HepG2 (cell line): Measurements from ENCODE around the gene R3HCC1L. TPM values are rescaled to one million over a fixed set of nuclear protein-coding genes. Genes with fewer than 3 reads are reported as not detected.

Source experiments
- ATAC-seq: fragments of 200-7000 bp; cut with Tn5 transposase; 3 replicates; pipeline ENCODE4 v1.9.1; 2020; ENCODE audit warnings: mild to moderate bottlenecking, moderate library complexity
- BruUV-seq: library from RNA; stranded (reverse); fragments of 400-500 nt; replicated peaks from 2 replicates; lab custom pipeline; 2021; lab: Mats Ljungman, UMichigan
- CTCF ChIA-PET: fragments of 300-600 bp; formaldehyde crosslinking; extraction: SDS; loops from one replicate; lab custom pipeline; 2021; ENCODE audit warnings: low total read pairs, inconsistent platforms, low intra/inter-chr PET ratio; lab: Yijun Ruan, JAX
- POLR2A ChIA-PET: fragments of 350-600 bp; sonication (Branson Sonifier 250); formaldehyde crosslinking; loops from one replicate; lab custom pipeline; 2020; ENCODE audit warnings: antibody characterized with exemption, inconsistent platforms; lab: Yijun Ruan, JAX
- DNase-seq: peaks from one replicate; pipeline ENCODE4 v3.0.0-alpha.2; 2015; ENCODE audit warnings: low spot score
- FAIRE-seq: peaks from 3 replicates; lab custom pipeline; 2011; peaks lifted over from hg19 to GRCh38; lab: Jason Lieb, UNC
- H2AFZ ChIP-seq: one replicate; pipeline ENCODE4 v1.6.1; 2011; ENCODE audit warnings: low read length, inconsistent platforms
- H3K27ac ChIP-seq: fragments of 300-600 bp; 3 replicates; pipeline ENCODE4 v1.8.0; 2011; ENCODE audit warnings: mixed run types, mild to moderate bottlenecking, mixed read lengths, low read length, inconsistent platforms; ENCODE audit not compliant: insufficient read depth; ENCODE audit errors: extremely low read length
- H3K27me3 ChIP-seq, 2 experiments: fragments of 200-600 bp in 1 of 2; 2 replicates in 1 of 2; 3 replicates in 1 of 2; pipeline versions ENCODE4 v1.6.0 to v1.8.0; 2011; ENCODE audit warnings: low read length in 2 of 2, mild to moderate bottlenecking in 2 of 2, moderate library complexity in 2 of 2, inconsistent platforms in 1 of 2; ENCODE audit not compliant: insufficient read depth in 2 of 2, control insufficient read depth in 1 of 2
- H3K36me3 ChIP-seq, 2 experiments: fragments of 200-600 bp in 1 of 2; replicated peaks in 1 of 2; 2 replicates in 1 of 2; 3 replicates in 1 of 2; pipeline versions ENCODE4 v1.5.1 to v1.8.0; 2011; ENCODE audit warnings: low read length in 2 of 2, inconsistent platforms in 1 of 2; ENCODE audit not compliant: insufficient read depth in 2 of 2, control insufficient read depth in 1 of 2
- H3K4me1 ChIP-seq: 2 replicates; pipeline ENCODE4 v1.5.1; 2012; ENCODE audit warnings: low read length, inconsistent platforms; ENCODE audit not compliant: insufficient read depth
- H3K4me2 ChIP-seq: 2 replicates; pipeline ENCODE4 v1.6.0; 2011; ENCODE audit warnings: low read depth, low read length, inconsistent platforms
- H3K4me3 ChIP-seq, 3 experiments: fragments of 200-600 bp in 1 of 3; sonication (generic), shearing (Covaris generic) in 1 of 3; replicated peaks in 1 of 3; 2 replicates each; pipeline ENCODE4 v1.5.1; 2011 to 2016; ENCODE audit warnings: low read length in 3 of 3, inconsistent platforms in 2 of 3, low read depth in 2 of 3, mild to moderate bottlenecking in 2 of 3, control low read depth in 1 of 3, mixed read lengths in 1 of 3; ENCODE audit not compliant: insufficient read depth in 1 of 3
- H3K79me2 ChIP-seq: one replicate; pipeline ENCODE4 v1.6.1; 2011; ENCODE audit warnings: low read length, inconsistent platforms; ENCODE audit not compliant: insufficient read depth
- H3K9ac ChIP-seq: 2 replicates; pipeline ENCODE4 v1.6.0; 2011; ENCODE audit warnings: mild to moderate bottlenecking, low read depth, low read length, inconsistent platforms; ENCODE audit not compliant: insufficient read depth
- H3K9me3 ChIP-seq: 2 replicates; pipeline ENCODE4 v1.5.1; 2012; ENCODE audit warnings: mild to moderate bottlenecking, low read length
- H4K20me1 ChIP-seq: 2 replicates; pipeline ENCODE4 v1.6.0; 2011; ENCODE audit warnings: inconsistent platforms, mild to moderate bottlenecking, low read length, moderate library complexity; ENCODE audit not compliant: insufficient read depth
- CENPX ChIP-seq: sonication (generic); formaldehyde crosslinking; IDR thresholded peaks from 2 replicates; pipeline ENCODE4 v1.9.0; 2021; ENCODE audit warnings: mild to moderate bottlenecking, missing genetic modification reagents, moderate library complexity
- CHD2 ChIP-seq: IDR thresholded peaks from 2 replicates; pipeline ENCODE4 v1.6.1; 2011; ENCODE audit warnings: low read depth, low read length, improper control_type of control experiment
- HNF4A ChIP-seq: sonication (generic); formaldehyde crosslinking; IDR thresholded peaks from 2 replicates; pipeline ENCODE4 v1.4.0; 2020; ENCODE audit warnings: missing genetic modification reagents
- NFE2 ChIP-seq: sonication (generic); formaldehyde crosslinking; IDR thresholded peaks from 2 replicates; pipeline ENCODE4 v1.4.0; 2020; ENCODE audit warnings: missing genetic modification reagents
- NFE2L2 ChIP-seq: fragments of 150-350 bp; IDR thresholded peaks from 2 replicates; pipeline ENCODE4 v1.6.1; 2014; ENCODE audit warnings: low read length
- ONECUT2 ChIP-seq: sonication (generic); formaldehyde crosslinking; IDR thresholded peaks from 2 replicates; pipeline ENCODE4 v1.4.0; 2020; ENCODE audit warnings: missing genetic modification reagents
- PHF20 ChIP-seq: sonication (generic); formaldehyde crosslinking; IDR thresholded peaks from 2 replicates; pipeline ENCODE4 v1.5.0; 2020; ENCODE audit warnings: mild to moderate bottlenecking, missing genetic modification reagents
- RBM39 ChIP-seq: fragments of 200-400 bp; formaldehyde crosslinking; IDR thresholded peaks from one replicate; pipeline ENCODE4 v1.6.1; 2018; ENCODE audit warnings: antibody characterized with exemption, mild to moderate bottlenecking, low read depth, low read length; ENCODE audit not compliant: poor library complexity, severe bottlenecking
- SMARCE1 ChIP-seq: fragments of 450-650 bp; IDR thresholded peaks from 2 replicates; pipeline ENCODE4 v1.6.1; 2017; ENCODE audit warnings: borderline replicate concordance
- ZBTB42 ChIP-seq: sonication (generic); formaldehyde crosslinking; IDR thresholded peaks from 2 replicates; pipeline ENCODE4 v1.5.0; 2020; ENCODE audit warnings: mild to moderate bottlenecking, missing genetic modification reagents
- ZC3H13 ChIP-seq: sonication (generic); formaldehyde crosslinking; IDR thresholded peaks from 2 replicates; pipeline ENCODE4 v1.8.1; 2023; ENCODE audit warnings: mild to moderate bottlenecking, missing genetic modification reagents, moderate library complexity
- ZNF34 ChIP-seq: sonication (generic); formaldehyde crosslinking; IDR thresholded peaks from 2 replicates; pipeline ENCODE4 v1.4.0; 2020; ENCODE audit warnings: mild to moderate bottlenecking, missing genetic modification reagents, borderline replicate concordance
- ZNF615 ChIP-seq: sonication (generic); formaldehyde crosslinking; IDR thresholded peaks from 2 replicates; pipeline ENCODE4 v1.5.0; 2020; ENCODE audit warnings: mild to moderate bottlenecking, missing genetic modification reagents, borderline replicate concordance
- WGBS: methylation state at CpG from one replicate; pipeline ENCODE4 v1.1.6; 2017; ENCODE audit warnings: low lambda C conversion rate; 5-methylcytosine and 5-hydroxymethylcytosine counted together
- in situ Hi-C: cut with HindIII; loops from 2 replicates; pipeline ENCODE4 v1.10.0; 2017; ENCODE audit warnings: low pct_unique_long_range_greater_than_20kb; ENCODE audit not compliant: extremely low pct_ligation_motif_present
- intact Hi-C: fragments of 100-400 bp; cut with micrococcal nuclease; formaldehyde crosslinking; loops from one replicate; pipeline ENCODE4 v1.10.0; 2022; ENCODE audit not compliant: unreplicated experiment
- polyA plus RNA-seq, 8 experiments: library from polyadenylated mRNA; depleted of rRNA in 3 of 8; stranded (reverse) in 7 of 8; unstranded in 1 of 8; fragments of >200 nt; fragmentation: Illumina TruSeq in 4 of 8; extraction: Trizol in 4 of 8; gene quantifications; 2 replicates each; pipeline versions ENCODE4 v1.2.1 to v1.2.3, GENCODE V29; 2011 to 2016; ENCODE audit warnings: low read depth in 4 of 8, missing spikeins in 1 of 8, mixed read lengths in 1 of 8; ENCODE audit not compliant: insufficient read depth in 1 of 8
- total RNA-seq, 5 experiments: library from RNA; depleted of rRNA; stranded (reverse); fragments of >200 nt; fragmentation: Illumina TruSeq; extraction: Trizol; gene quantifications; 2 replicates each; pipeline ENCODE4 v1.2.3, GENCODE V29; 2016; ENCODE audit warnings: low read depth in 1 of 5
- TF ChIP-seq, protein P1 (sequence below): sonication (generic); formaldehyde crosslinking; IDR thresholded peaks from 2 replicates; pipeline ENCODE4 v1.5.0; 2020; ENCODE audit warnings: missing genetic modification reagents, mild to moderate bottlenecking, borderline replicate concordance
- TF ChIP-seq, protein P2 (sequence below): sonication (generic); formaldehyde crosslinking; IDR thresholded peaks from 2 replicates; pipeline ENCODE4 v1.4.0; 2020; ENCODE audit warnings: mild to moderate bottlenecking, missing genetic modification reagents
- TF ChIP-seq, protein P3 (sequence below): sonication (generic); formaldehyde crosslinking; IDR thresholded peaks from 2 replicates; pipeline ENCODE4 v1.4.0; 2020; ENCODE audit warnings: missing genetic modification reagents

The R3HCC1L gene
- total and polyA plus RNA-seq, 2 of the 13 experiments (the other 11 are each of a cell fraction or from before 2014, with no cell fraction given): 6.5 to 12.2 TPM

DNA sequence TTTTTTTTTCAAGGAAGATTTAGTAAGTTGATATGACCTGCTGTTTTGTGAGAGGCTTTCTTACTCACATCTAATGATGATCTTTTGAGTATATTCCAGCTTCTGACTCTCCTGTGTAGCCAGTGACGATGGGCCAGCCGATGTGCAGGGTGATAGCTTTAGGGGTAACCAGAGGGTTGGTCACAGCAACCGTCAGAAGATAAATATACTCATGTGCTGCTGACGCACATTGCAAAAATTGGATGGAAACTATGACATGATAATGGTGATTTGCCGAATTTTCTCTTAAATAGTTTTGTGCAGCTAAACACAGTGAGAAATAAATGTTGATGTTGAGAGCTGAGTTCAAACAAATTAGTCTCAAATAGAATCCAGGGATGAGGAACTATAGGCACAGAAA lies 29.5 kb downstream of the R3HCC1L start:
- no peak overlapping the region for H3K9ac ChIP-seq
- ChIA-PET CTCF (no interaction called here), POLR2A (no interaction called here)
- no peaks in the 10 kb centered on the region for H3K4me1 ChIP-seq
- ATAC-seq (no peak), DNase-seq (no peak), FAIRE-seq (no peak)
- intact Hi-C loops: no loop called here
- TF ChIP-seq SMARCE1 (no peak), NFE2 (CRISPR knock-in tag) (no peak), ZNF615 (CRISPR knock-in tag) (no peak), NFE2L2 (no peak), ZC3H13 (CRISPR knock-in tag) (no peak), CHD2 (no peak)
- TF ChIP-seq, protein P1, sequence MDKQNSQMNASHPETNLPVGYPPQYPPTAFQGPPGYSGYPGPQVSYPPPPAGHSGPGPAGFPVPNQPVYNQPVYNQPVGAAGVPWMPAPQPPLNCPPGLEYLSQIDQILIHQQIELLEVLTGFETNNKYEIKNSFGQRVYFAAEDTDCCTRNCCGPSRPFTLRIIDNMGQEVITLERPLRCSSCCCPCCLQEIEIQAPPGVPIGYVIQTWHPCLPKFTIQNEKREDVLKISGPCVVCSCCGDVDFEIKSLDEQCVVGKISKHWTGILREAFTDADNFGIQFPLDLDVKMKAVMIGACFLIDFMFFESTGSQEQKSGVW: no peak
- TF ChIP-seq, protein P2, sequence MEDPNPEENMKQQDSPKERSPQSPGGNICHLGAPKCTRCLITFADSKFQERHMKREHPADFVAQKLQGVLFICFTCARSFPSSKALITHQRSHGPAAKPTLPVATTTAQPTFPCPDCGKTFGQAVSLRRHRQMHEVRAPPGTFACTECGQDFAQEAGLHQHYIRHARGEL (CRISPR knock-in tag): no peak
- H2AFZ ChIP-seq: no peak overlapping the region
- H3K79me2 ChIP-seq: peaks cover 3% of the 10 kb centered on the region
- BruUV-seq: no TSS peak
- in situ Hi-C loops: no loop called here
- H3K9me3 ChIP-seq: no peaks in the 10 kb centered on the region
- H3K4me2 ChIP-seq: no peak overlapping the region
- WGBS: 97% methylated on average over 5 of the region's 5 CpGs
- peaks cover 3 to 21% of the 10 kb centered on the region in 2 experiments; a peak in 3 of 5 replicates for H3K36me3 ChIP-seq
- H4K20me1 ChIP-seq: no peaks in the 10 kb centered on the region
- no peaks in the 10 kb centered on the region for H3K27me3 ChIP-seq
- H3K4me3 ChIP-seq: no peak overlapping the region
- H3K27ac ChIP-seq: no peak overlapping the region

DNA sequence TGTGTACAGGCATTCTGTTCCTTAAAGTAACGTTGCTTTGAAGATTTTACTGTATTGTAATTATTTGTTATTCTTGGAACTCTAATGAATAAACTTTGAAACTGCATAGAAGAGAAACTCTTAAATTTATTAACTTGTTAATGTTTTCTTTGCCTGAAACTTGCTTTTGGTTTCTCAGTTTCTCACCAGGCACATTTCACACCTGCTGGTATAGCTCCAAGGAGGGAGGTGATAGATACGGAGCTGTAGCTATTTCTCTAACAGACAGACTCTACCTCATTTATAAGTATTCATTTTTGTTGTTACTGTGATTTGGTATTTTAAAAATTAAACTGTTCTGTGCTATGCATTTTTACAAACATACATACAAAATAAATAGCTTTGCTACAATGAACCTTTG lies 32.7 kb downstream of the R3HCC1L start:
- peaks cover 3 to 21% of the 10 kb centered on the region in 2 experiments; a peak in 4 of 5 replicates for H3K36me3 ChIP-seq
- BruUV-seq: no TSS peak
- TF ChIP-seq ZNF34 (CRISPR knock-in tag) (no peak), CENPX (no peak), PHF20 (CRISPR knock-in tag) (no peak), HNF4A (no peak), ONECUT2 (CRISPR knock-in tag) (no peak), RBM39 (no peak), ZBTB42 (no peak)
- TF ChIP-seq, protein P3, sequence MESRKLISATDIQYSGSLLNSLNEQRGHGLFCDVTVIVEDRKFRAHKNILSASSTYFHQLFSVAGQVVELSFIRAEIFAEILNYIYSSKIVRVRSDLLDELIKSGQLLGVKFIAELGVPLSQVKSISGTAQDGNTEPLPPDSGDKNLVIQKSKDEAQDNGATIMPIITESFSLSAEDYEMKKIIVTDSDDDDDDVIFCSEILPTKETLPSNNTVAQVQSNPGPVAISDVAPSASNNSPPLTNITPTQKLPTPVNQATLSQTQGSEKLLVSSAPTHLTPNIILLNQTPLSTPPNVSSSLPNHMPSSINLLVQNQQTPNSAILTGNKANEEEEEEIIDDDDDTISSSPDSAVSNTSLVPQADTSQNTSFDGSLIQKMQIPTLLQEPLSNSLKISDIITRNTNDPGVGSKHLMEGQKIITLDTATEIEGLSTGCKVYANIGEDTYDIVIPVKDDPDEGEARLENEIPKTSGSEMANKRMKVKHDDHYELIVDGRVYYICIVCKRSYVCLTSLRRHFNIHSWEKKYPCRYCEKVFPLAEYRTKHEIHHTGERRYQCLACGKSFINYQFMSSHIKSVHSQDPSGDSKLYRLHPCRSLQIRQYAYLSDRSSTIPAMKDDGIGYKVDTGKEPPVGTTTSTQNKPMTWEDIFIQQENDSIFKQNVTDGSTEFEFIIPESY (CRISPR knock-in tag): no peak

More for the DNA sequence above, 32.7 kb downstream of the R3HCC1L start:
- DNase-seq: no peak
- Histone ChIP-seq H3K4me1 (no peaks in the 10 kb centered on the region), H3K27ac (no peak overlapping the region), H4K20me1 (no peaks in the 10 kb centered on the region), H3K4me2 (no peak overlapping the region), H3K9me3 (no peaks in the 10 kb centered on the region), H3K4me3 (no peak overlapping the region), H3K27me3 (no peaks in the 10 kb centered on the region), H3K79me2 (no peaks in the 10 kb centered on the region), H2AFZ (no peak overlapping the region), H3K9ac (no peak overlapping the region)
- intact Hi-C loops: no loop called here
- ATAC-seq: no peak
- in situ Hi-C loops: no loop called here
- ChIA-PET CTCF (no interaction called here), POLR2A (no interaction called here)
- WGBS: 73% methylated on average over 2 of the region's 2 CpGs
- no peak for FAIRE-seq
